ENCODE results near the gene RBMX.
"Not testable (repeated sequence)": the region's sequence is repeated elsewhere in the genome, so short reads cannot be mapped to it uniquely, and the experiment has no call there.

DNA sequence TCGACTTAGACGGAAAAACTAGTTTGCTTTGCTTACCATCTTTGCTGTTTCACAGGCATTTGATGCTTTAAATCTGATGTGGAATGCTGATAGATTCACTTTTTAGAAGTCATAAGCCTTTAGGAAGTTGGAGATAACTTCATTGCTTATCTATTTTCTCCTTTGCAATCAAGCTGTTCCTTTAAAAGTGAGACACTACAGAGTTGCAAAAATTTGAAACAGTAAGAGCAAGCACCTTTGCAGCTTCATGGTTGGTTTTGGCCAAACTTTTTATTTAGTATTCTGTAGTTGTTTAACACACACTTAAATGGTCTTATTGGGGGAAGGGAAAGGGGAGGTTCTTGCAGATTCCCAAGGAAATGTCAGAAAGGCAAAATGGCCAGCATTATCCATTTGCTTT, 7.3 kb downstream of the RBMX start:
- TF ChIP-seq, protein P1, sequence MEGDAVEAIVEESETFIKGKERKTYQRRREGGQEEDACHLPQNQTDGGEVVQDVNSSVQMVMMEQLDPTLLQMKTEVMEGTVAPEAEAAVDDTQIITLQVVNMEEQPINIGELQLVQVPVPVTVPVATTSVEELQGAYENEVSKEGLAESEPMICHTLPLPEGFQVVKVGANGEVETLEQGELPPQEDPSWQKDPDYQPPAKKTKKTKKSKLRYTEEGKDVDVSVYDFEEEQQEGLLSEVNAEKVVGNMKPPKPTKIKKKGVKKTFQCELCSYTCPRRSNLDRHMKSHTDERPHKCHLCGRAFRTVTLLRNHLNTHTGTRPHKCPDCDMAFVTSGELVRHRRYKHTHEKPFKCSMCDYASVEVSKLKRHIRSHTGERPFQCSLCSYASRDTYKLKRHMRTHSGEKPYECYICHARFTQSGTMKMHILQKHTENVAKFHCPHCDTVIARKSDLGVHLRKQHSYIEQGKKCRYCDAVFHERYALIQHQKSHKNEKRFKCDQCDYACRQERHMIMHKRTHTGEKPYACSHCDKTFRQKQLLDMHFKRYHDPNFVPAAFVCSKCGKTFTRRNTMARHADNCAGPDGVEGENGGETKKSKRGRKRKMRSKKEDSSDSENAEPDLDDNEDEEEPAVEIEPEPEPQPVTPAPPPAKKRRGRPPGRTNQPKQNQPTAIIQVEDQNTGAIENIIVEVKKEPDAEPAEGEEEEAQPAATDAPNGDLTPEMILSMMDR (IDR thresholded peaks at IDR 0.05), result not testable (repeated sequence)
- not testable (repeated sequence) for TF ChIP-seq POLR2A (IDR thresholded peaks at IDR 0.05)
